GM12874 (cell line): ENCODE measurements around the gene SAMM50.

Source experiments
- CTCF ChIP-seq: IDR thresholded peaks from 2 replicates; pipeline ENCODE4 v1.5.1; 2011; ENCODE audit warnings: low read depth, mild to moderate bottlenecking, control low read depth, low read length, moderate library complexity; ENCODE audit not compliant: insufficient read depth

Gene SAMM50

DNA sequence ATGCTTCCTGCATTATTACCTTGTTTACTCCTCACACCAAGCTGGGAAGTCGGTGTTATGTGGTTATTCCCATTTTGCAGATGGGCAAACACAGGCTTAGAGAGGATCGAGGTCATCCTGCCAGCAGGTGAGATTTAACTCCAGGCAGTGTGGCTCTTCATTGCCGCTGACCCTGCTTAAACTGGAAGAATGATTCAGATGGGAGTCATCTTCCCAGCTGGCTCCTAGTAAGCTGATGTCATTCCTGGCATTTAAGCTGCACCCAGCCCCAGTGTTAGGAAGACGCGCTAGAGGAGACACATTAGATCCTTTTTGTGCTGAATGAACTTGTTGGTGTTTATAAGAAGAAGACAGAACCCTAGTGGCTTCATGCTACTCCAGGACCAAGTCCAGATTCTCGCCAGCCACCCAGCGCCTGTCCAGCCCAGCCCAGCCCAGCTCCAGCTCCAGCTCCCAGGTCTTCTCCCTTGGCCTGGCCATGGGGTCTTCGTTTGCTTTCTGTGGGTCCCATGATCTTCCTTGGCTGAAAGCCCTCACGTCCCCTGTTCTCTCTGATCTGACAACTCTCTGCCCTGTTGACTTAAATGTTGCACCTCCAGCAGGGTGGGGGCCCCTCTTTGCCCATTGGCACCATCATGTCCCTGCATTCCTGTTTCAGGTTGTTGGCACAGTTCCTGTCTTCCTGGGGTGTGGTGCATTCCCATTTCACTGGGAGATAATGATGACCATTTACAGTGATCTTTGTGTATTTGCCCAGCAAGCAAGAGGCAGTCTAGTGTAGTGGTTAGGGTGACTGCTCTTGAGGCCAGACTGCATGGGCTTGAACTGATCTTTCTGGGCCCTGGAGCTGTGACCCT lies 82.5 kb downstream of the SAMM50 start:
- no peak for TF ChIP-seq CTCF

DNA sequence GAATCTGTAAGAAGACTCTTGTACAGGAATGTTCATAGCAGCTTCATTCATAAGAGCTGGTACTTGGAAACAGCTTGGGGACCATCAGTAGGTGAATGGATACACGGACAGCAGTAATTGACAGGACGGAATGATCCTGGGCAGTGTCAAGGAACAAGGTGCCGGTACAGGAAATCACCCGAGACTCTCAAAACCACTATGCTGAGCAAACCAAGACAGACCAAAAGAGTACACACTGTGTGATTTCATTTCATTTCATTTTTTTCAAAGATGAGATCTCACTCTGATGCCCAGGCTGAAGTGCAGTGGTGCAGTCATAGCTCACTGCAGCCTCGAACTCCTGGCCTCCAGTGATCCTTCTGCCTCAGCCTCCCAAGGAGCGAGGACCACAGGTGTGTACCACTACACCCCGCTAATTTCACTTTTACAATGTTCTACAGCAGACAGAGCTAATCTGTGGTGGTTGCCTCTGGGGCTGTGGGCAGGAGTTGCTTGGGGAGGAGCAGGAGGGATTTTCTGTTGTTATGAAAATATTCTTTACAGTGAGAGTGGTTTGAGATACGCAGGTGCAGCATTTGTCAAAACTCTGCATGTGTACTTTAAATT lies 84.4 kb downstream of the SAMM50 start:
- no peak for TF ChIP-seq CTCF

DNA sequence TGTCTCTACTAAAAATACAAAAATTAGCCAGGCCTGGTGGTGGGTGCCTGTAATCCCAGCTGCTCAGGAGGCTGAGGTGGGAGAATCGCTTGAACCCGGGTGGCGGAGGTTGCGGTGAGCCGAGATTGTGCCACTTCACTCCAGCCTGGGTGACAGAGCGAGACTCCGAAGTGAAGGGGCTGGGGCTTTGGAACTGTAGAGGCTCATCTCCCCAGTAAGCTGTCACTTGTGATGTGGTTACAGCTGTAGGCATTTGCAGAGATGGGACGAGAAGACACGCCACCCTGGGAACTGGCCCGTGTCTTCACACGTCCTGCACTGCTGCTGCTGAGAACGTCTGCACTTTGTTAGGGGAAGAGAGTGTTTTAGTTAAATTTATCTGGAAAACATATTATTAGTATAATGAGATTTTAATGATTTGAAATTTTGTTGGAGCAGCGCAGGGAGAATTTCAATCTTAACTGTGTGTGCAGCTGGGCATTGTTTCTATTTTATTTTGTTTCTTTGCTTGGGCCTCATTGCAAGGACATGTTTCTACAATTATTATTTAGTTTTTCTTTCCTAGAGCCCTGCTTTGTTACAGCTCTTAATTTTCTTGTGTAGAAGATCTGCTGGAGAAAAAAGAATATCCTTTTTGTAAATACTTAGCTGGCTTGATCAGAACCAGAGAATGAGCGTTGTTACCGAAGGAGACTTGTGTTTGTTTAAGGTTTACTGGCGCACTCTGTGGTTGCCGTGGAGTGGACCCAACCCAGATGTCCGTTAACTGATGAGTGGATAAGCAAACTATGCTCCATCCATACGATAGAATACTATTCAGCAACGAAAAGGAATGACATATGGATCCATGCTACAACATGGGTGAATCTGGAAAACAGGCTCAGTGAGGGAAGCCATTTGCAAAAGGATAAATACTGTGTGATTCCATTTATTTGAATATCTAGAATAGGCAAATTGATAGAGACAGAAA lies 87.3 kb downstream of the SAMM50 start:
- TF ChIP-seq CTCF: no peak

DNA sequence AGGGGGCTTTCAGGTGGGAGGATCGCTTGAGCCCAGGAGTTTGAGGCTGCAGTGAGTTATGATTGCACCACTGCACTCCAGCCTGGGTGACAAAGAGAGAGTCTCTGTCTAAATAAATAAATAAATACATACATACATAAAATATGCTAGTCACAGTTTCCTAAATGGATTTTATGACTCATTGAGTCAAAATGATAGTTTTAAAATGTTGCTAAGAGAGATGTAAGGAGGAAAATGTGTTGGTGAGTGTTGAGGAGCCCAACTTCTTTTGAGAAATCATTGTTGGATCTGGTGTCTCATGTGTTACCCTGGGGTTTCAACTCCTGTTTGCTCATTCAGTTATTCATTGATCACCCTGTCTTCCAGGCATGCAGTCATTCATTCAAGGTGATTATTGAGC lies 89.9 kb downstream of the SAMM50 start:
- no peak for TF ChIP-seq CTCF
